Measurements from ENCODE around the gene VASP. TPM values are rescaled to one million over a fixed set of nuclear protein-coding genes. Genes with fewer than 3 reads are reported as not detected.

Gene VASP
- total and polyA plus RNA-seq, 9 of the 15 experiments (the other 6 are each of a cell fraction or from before 2014, with no cell fraction given) = 16.7 to 261 (median 112) TPM

DNA sequence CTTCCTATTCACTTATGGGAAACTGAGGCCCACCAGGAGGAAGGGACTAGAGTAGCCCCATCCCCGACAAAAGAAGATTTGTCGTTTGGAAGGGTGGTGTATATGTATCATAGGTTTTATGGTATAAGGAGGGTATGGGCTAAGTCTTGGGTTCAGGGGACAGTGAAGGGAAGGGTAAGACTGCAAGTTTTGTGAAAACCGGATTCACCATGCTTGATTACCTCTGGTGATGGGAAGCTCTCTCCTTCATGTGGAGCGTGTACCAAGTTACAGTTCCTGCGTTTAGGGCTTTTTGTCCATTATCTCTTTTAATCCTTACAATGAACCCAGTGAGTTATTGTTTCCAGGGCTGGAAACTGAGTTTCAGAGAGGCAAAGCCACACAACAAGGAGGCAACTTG lies 3.8 kb downstream of the VASP start (continued):
- TF ChIP-seq RBM25 (IDR thresholded peaks at IDR 0.05; ENCODE audit: low read depth, low read length, severe bottlenecking) = peak; percentile 93
- TF ChIP-seq TARDBP (IDR thresholded peaks at IDR 0.05) = no peak
- peak; percentile 45 for TF ChIP-seq ZFP36 (IDR thresholded peaks at IDR 0.05; ENCODE audit: low read depth, low read length, partially characterized antibody)
- TF ChIP-seq SMARCA5 (IDR thresholded peaks at IDR 0.05) = 0 out of 2 replicates have a peak, but pooled peaks have one; percentile 39
- TF ChIP-seq BCOR (IDR thresholded peaks at IDR 0.05) = peak; percentile 92
- no peak for TF ChIP-seq TAF15 (IDR thresholded peaks at IDR 0.05; ENCODE audit: low read depth, low read length)
- TF ChIP-seq ADNP (tag; IDR thresholded peaks at IDR 0.05) = 0 out of 2 replicates have a peak, but pooled peaks have one; percentile 26
- TF ChIP-seq SUPT5H (IDR thresholded peaks at IDR 0.05) = 0 out of 2 replicates have a peak, but pooled peaks have one; percentile 13
- TF ChIP-seq RBM34 (IDR thresholded peaks at IDR 0.05; ENCODE audit: borderline replicate concordance, insufficient read depth, low read length) = no peak
- no peak for TF ChIP-seq KLF13 (tag; IDR thresholded peaks at IDR 0.05; ENCODE audit: borderline replicate concordance, low read depth)

DNA sequence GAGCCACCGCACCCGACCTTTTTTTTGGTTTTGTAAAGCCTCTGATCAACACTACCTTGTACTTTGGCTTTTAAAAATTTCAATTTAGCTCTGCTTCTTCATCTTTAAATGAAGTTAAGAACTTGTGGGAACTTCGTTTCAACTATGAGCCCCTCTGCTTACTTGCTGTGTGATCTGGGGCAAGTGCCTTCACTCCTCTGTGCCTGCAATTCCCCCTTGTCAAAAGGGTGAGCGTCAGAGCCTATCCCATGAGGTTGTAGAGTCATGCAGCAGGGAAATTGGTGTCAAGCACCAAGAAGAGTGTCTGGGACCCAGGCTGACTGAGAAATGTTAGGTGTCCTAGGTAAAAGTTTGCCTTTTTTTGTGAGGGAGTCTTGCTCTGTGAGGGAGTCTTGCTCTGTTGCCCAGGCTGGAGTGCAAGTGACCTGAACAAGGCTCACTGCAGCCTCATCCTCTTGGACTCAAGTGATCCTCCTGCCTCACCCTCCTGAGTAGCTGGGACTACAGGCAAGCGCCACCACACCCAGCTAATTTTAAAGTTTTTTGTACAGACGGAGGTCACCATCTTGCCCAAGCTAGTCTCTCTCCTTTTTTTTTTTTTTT lies 5.7 kb downstream of the VASP start:
- peak overlapping the region; percentile 6; the same call in 1 of the 3 replicates for H3K27ac ChIP-seq (ENCODE audit: extremely low read depth, low read depth, low read length)
- H3K9me3 ChIP-seq (replicated peaks; ENCODE audit: control insufficient read depth, insufficient read depth, low read depth, low read length) = no peaks in the 10 kb centered on the region
- no peak overlapping the region for H2AFZ ChIP-seq (ENCODE audit: low read depth, low read length)
- CTCF ChIA-PET (ENCODE audit: low intra/inter-chr PET ratio) = no interaction called here
- H3K4me3 ChIP-seq = no peak overlapping the region
- H3K79me2 ChIP-seq (ENCODE audit: control insufficient read depth, insufficient read depth, low read length) = peaks cover 94% of the 10 kb centered on the region
- intact Hi-C loops (cut with micrococcal nuclease) = no loop called here
- DNase-seq (ENCODE audit: extremely low read depth in 1 of 4, low spot score in 3 of 4) = no peak
- WGBS (ENCODE audit: insufficient coverage, low coverage, missing lambda C conversion rate) = 75% methylated on average over 6 of the region's 6 CpGs
- H3K9ac ChIP-seq (ENCODE audit: insufficient read depth in 1 of 2, low read depth in 2 of 2, low read length in 2 of 2) = peak overlapping the region; percentile 10 to 65; a peak in 1 of 4 replicates
- H3K36me3 ChIP-seq (ENCODE audit: control insufficient read depth, insufficient read depth, low read length) = peaks cover 80% of the 10 kb centered on the region
- FAIRE-seq = no peak
- H3K27me3 ChIP-seq (ENCODE audit: control insufficient read depth in 2 of 2, insufficient read depth in 2 of 2, low read length in 2 of 2) = no peaks in the 10 kb centered on the region
- POLR2A ChIA-PET = no interaction called here
- H4K20me1 ChIP-seq (replicated peaks; ENCODE audit: control insufficient read depth, insufficient read depth, low read length) = peaks cover 5% of the 10 kb centered on the region; the same call in 1 of the 2 replicates
- no peaks in the 10 kb centered on the region for H3K9me1 ChIP-seq (ENCODE audit: control insufficient read depth, insufficient read depth, low read length)
- H3K4me1 ChIP-seq (replicated peaks in 1 of 2; ENCODE audit: control insufficient read depth in 2 of 2, insufficient read depth in 2 of 2, low read length in 2 of 2) = peaks cover 50 to 62% of the 10 kb centered on the region in 2 experiments
- H3K4me2 ChIP-seq (ENCODE audit: insufficient read depth, low read length) = peak overlapping the region; percentile 21
- in situ Hi-C loops (cut with MboI) = no loop called here
- BruUV-seq (replicated peaks) = no TSS peak
- ATAC-seq = no peak
- TF ChIP-seq, protein P1, sequence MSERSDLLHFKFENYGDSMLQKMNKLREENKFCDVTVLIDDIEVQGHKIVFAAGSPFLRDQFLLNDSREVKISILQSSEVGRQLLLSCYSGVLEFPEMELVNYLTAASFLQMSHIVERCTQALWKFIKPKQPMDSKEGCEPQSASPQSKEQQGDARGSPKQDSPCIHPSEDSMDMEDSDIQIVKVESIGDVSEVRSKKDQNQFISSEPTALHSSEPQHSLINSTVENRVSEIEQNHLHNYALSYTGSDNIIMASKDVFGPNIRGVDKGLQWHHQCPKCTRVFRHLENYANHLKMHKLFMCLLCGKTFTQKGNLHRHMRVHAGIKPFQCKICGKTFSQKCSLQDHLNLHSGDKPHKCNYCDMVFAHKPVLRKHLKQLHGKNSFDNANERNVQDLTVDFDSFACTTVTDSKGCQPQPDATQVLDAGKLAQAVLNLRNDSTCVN (CRISPR knock-in tag; IDR thresholded peaks at IDR 0.05) = no peak
- TF ChIP-seq RCOR1 (IDR thresholded peaks at IDR 0.05; ENCODE audit: borderline replicate concordance in 1 of 2, low read depth in 2 of 2, low read length in 2 of 2) (0 out of 4 replicates have a peak, but pooled peaks of 1 of the 2 experiments have one; percentile 4), ZBTB5 (IDR thresholded peaks at IDR 0.05) (no peak), ZNF121 (CRISPR knock-in tag; conservative IDR thresholded peaks at IDR 0.05) (peak; percentile 96), BCOR (IDR thresholded peaks at IDR 0.05) (peak; percentile 68), GATA2 (CRISPR knock-in tag; IDR thresholded peaks at IDR 0.05) (no peak), KDM1A (IDR thresholded peaks at IDR 0.05) (0 out of 4 replicates have a peak, but pooled peaks of 1 of the 2 experiments have one; percentile 20), ZNF133 (CRISPR knock-in tag; IDR thresholded peaks at IDR 0.05) (no peak), CEBPB (tag; IDR thresholded peaks at IDR 0.05) (no peak), ZNF239 (CRISPR knock-in tag; IDR thresholded peaks at IDR 0.05) (peak; percentile 97)

Data from K562 (cell line).